Suprapubic skin (tissue), 3 donors: ENCODE results near the gene LTO1.

Experiments used
- CTCF ChIP-seq, 2 donors: fragments of 200-600 bp in 1 of 2; fragments of 450-650 bp in 1 of 2; sonication (generic) in 1 of 2; IDR thresholded peaks; one replicate each; pipeline ENCODE4 v1.5.1; 2016 to 2019; ENCODE audit warnings: antibody characterized with exemption in 2 of 2, mild to moderate bottlenecking in 1 of 2, moderate library complexity in 1 of 2
- POLR2AphosphoS5 ChIP-seq, 3 donors: sonication (generic); formaldehyde crosslinking; IDR thresholded peaks; one replicate each; pipeline ENCODE4 v1.6.1; 2017; ENCODE audit warnings: antibody characterized with exemption in 3 of 3

- TF ChIP-seq CTCF (IDR thresholded peaks at IDR 0.05) (no peak), POLR2AphosphoS5 (IDR thresholded peaks at IDR 0.05) (no peak)
These were observed 15.6 kb downstream of the LTO1 start for GRCh38 chr11:69659591-69659990.
